Upper lobe of left lung (tissue), 6 donors: ENCODE results near the gene RFC4. TPM values are rescaled to one million over a fixed set of nuclear protein-coding genes. Genes with fewer than 3 reads are reported as not detected.
A peak's percentile ranks its signal among the peaks of the same experiment; 100 is the strongest.
"Not testable (repeated sequence)": the region's sequence is repeated elsewhere in the genome, so short reads cannot be mapped to it uniquely, and the experiment has no call there.

Source experiments
- ATAC-seq, 2 donors: fragments of 200-7000 bp; cut with Tn5 transposase; one replicate each; pipeline ENCODE4 v1.9.1; 2022; ENCODE audit warnings: mild to moderate bottlenecking in 2 of 2, moderate library complexity in 2 of 2; ENCODE audit not compliant: low FRiP score in 2 of 2
- DNase-seq, 2 donors: peaks; one replicate each; pipeline ENCODE4 v3.0.0-alpha.2; 2019 to 2020
- H3K27ac ChIP-seq, 4 donors: fragments of 200-600 bp; sonication (generic); one replicate each; pipeline ENCODE4 v1.5.1; 2016 to 2019
- H3K27me3 ChIP-seq, 4 donors: fragments of 200-600 bp; sonication (generic); one replicate each; pipeline ENCODE4 v1.5.1; 2017 to 2019
- H3K36me3 ChIP-seq, 4 donors: fragments of 200-600 bp; sonication (generic); one replicate each; pipeline ENCODE4 v1.5.1; 2016 to 2019
- H3K4me1 ChIP-seq, 4 donors: fragments of 200-600 bp; sonication (generic); one replicate each; pipeline ENCODE4 v1.5.1; 2018 to 2019
- H3K4me3 ChIP-seq, 4 donors: fragments of 200-600 bp; sonication (generic); one replicate each; pipeline ENCODE4 v1.5.1; 2017 to 2019; ENCODE audit warnings: mild to moderate bottlenecking in 2 of 4, moderate library complexity in 1 of 4
- H3K9me3 ChIP-seq, 4 donors: fragments of 200-600 bp; sonication (generic); one replicate each; pipeline ENCODE4 v1.5.1; 2018 to 2019
- CTCF ChIP-seq, 6 experiments: fragments of 450-650 bp in 4 of 6; fragments of 200-600 bp in 2 of 6; sonication (generic) in 2 of 6; IDR thresholded peaks; one replicate each; pipeline ENCODE4 v1.5.1; 2016 to 2019; ENCODE audit warnings: antibody characterized with exemption in 6 of 6
- EP300 ChIP-seq, 4 donors: sonication (generic); formaldehyde crosslinking; IDR thresholded peaks; one replicate each; pipeline ENCODE4 v1.5.1; 2017; ENCODE audit warnings: antibody characterized with exemption in 4 of 4, control low read depth in 2 of 4
- POLR2A ChIP-seq, 4 donors: fragments of 450-650 bp; IDR thresholded peaks; one replicate each; pipeline ENCODE4 v1.5.1; 2016 to 2017; ENCODE audit warnings: antibody characterized with exemption in 4 of 4, mild to moderate bottlenecking in 2 of 4
- POLR2AphosphoS5 ChIP-seq, 2 donors: sonication (generic); formaldehyde crosslinking; IDR thresholded peaks; one replicate each; pipeline ENCODE4 v1.5.1; 2017; ENCODE audit warnings: antibody characterized with exemption in 2 of 2
- WGBS, 2 donors: methylation state at CpG; one replicate each; pipeline ENCODE4 v1.1.5; 2017 to 2018; 5-methylcytosine and 5-hydroxymethylcytosine counted together
- total RNA-seq, 6 donors: library from RNA; depleted of rRNA in 4 of 6; stranded (reverse); fragments of >200 nt in 4 of 6; gene quantifications; one replicate each; pipeline versions ENCODE4 v1.1.0 to v1.2.1, GENCODE V29; 2016 to 2021
- donor health status: DM: no; HTN: no; CAD: no; lungs with moderate emphysema.
- donor health status: DM: no; HTN: yes; CAD: no; lungs with severe emphysema.

Gene RFC4
- total RNA-seq, 6 donors from 2014 or later, result 6.0 to 14.9 (median 8.7) TPM

- DNase-seq (no peak), ATAC-seq (no peak)
- Histone ChIP-seq H3K9me3 (no peaks in the 10 kb centered on the region), H3K27ac (no peak overlapping the region), H3K4me3 (no peak overlapping the region), H3K27me3 (no peaks in the 10 kb centered on the region), H3K4me1 (no peaks in the 10 kb centered on the region), H3K36me3 (no peaks in the 10 kb centered on the region)
- TF ChIP-seq POLR2AphosphoS5 (IDR thresholded peaks at IDR 0.05) (no peak), POLR2A (IDR thresholded peaks at IDR 0.05) (no peak), EP300 (IDR thresholded peaks at IDR 0.05) (no peak), CTCF (IDR thresholded peaks at IDR 0.05) (no peak)
- WGBS, 2 donors, result 80 to 90% methylated on average over 4 of the region's 4 CpGs
Measured at GRCh38 chr3:186814100-186814499, 7.8 kb upstream of the RFC4 start.

DNA sequence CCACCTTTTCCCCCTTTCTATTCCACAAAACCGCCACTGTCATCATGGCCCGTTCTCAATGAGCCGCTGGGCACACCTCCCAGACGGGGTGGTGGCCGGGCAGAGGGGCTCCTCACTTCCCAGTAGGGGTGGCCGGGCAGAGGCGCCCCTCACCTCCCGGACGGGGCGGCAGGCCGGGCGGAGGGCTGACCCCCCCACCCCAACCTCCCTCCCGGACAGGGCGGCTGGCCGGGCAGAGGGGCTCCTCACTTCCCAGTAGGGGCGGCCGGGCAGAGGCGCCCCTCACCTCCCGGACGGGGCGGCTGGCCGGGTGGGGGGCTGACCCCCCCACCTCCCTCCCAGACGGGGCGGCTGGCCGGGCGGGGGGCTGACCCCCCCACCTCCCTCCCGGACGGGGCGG lies 5.0 kb upstream of the RFC4 start:
- not testable (repeated sequence) for ATAC-seq, H3K27me3 ChIP-seq, H3K9me3 ChIP-seq, H3K4me3 ChIP-seq, H3K27ac ChIP-seq, H3K36me3 ChIP-seq, H3K4me1 ChIP-seq
- peak in 1 of 2 donors; percentile 52 for DNase-seq
- 88 to 90% methylated on average over 3 to 7 of the region's 29 CpGs for WGBS, 2 donors

- peaks cover 3 to 11% (median 11%) of the 10 kb centered on the region in 4 donors for H3K4me1 ChIP-seq
- no peaks in the 10 kb centered on the region for H3K9me3 ChIP-seq
- H3K27ac ChIP-seq, result no peak overlapping the region
- DNase-seq (no peak), ATAC-seq (no peak)
- H3K36me3 ChIP-seq, result no peaks in the 10 kb centered on the region
- TF ChIP-seq EP300 (IDR thresholded peaks at IDR 0.05) (no peak), POLR2AphosphoS5 (IDR thresholded peaks at IDR 0.05) (no peak), CTCF (IDR thresholded peaks at IDR 0.05) (no peak), POLR2A (IDR thresholded peaks at IDR 0.05) (no peak)
- WGBS, 2 donors, result 85 to 91% methylated on average over 5 of the region's 5 CpGs
- H3K27me3 ChIP-seq, result no peaks in the 10 kb centered on the region
- no peak overlapping the region for H3K4me3 ChIP-seq
Measured at GRCh38 chr3:186810336-186810996, 4.2 kb upstream of the RFC4 start.

- H3K9me3 ChIP-seq, result no peaks in the 10 kb centered on the region
- no peak for ATAC-seq
- no peak for TF ChIP-seq POLR2A (IDR thresholded peaks at IDR 0.05)
- no peak for TF ChIP-seq CTCF (IDR thresholded peaks at IDR 0.05)
- TF ChIP-seq POLR2AphosphoS5 (IDR thresholded peaks at IDR 0.05), result no peak
- TF ChIP-seq EP300 (IDR thresholded peaks at IDR 0.05), result no peak
- WGBS, 2 donors, result 44 to 52% methylated on average over 5 of the region's 5 CpGs
- no peaks in the 10 kb centered on the region for H3K27me3 ChIP-seq
- peaks cover 9 to 18% (median 15%) of the 10 kb centered on the region in 4 donors for H3K4me1 ChIP-seq
- H3K36me3 ChIP-seq, result peaks cover 0 to 13% (median 2%) of the 10 kb centered on the region in 4 donors
- H3K4me3 ChIP-seq, result peak overlapping the region in 2 of 4 donors; percentile 85
- no peak for DNase-seq
- peak overlapping the region in 2 of 4 donors; percentile 83 to 85 for H3K27ac ChIP-seq
Measured at GRCh38 chr3:186807231-186807630, 949 bp upstream of the RFC4 start.

GRCh38 chr3:186803447-186803846 lies 2.8 kb downstream of the RFC4 start:
- H3K27ac ChIP-seq, H3K4me3 ChIP-seq, H3K27me3 ChIP-seq, DNase-seq, H3K9me3 ChIP-seq, ATAC-seq: not testable (repeated sequence)
- Histone ChIP-seq H3K36me3 (peaks cover 0 to 29% (median 2%) of the 10 kb centered on the region in 4 donors), H3K4me1 (peaks cover 9 to 19% (median 16%) of the 10 kb centered on the region in 4 donors)
- WGBS, 2 donors, result 90 to 94% methylated on average over 4 of the region's 4 CpGs

DNA sequence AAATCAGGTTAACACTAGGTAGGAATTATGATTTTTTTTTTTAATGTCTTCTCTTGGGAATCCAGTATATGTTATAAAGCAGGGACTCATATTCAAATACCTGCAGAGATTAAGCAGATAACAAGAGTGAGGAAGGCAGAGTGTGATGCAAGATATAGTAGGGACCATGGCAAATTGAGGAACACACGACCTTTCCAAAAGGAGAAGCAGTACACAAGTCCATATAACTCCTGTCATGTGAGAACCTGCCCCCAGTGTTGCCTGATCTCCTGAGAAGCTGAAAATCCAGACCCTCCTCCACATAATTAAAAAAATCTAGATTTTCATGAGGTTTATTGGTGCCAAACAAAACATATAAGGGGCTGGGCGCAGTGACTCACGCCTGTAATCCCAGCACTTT lies 3.6 kb downstream of the RFC4 start:
- TF ChIP-seq POLR2AphosphoS5 (IDR thresholded peaks at IDR 0.05) (no peak), EP300 (IDR thresholded peaks at IDR 0.05) (no peak), CTCF (IDR thresholded peaks at IDR 0.05) (no peak), POLR2A (IDR thresholded peaks at IDR 0.05) (no peak)
- Histone ChIP-seq H3K4me1 (peaks cover 9 to 23% (median 16%) of the 10 kb centered on the region in 4 donors), H3K27me3 (no peaks in the 10 kb centered on the region), H3K9me3 (no peaks in the 10 kb centered on the region), H3K4me3 (no peak overlapping the region), H3K27ac (no peak overlapping the region), H3K36me3 (peaks cover 0 to 30% (median 2%) of the 10 kb centered on the region in 4 donors)
- ATAC-seq (no peak), DNase-seq (no peak)
- 74 to 89% methylated on average over 3 of the region's 3 CpGs for WGBS, 2 donors
